ENCODE data around the gene EGLN1.

Gene EGLN1

DNA sequence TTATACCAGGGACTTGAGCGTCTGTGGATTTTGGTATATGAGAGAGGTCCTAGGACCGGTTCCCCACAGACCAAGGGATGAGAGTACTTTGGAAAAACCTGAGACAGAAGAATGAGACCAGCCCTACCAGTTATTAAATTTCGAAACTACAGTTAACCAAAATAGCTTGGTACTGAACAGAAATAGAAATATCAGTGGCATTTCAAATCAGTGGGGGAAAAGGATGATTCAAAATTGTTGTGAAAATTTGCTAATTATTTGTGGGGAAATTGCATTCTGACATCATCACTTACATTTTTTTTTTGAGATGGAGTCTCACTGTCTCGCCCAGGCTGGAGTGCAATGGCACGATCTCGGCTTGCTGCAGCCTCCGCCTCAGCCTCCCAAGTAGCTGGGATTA is 92.6 kb downstream of the EGLN1 start:
- DNase-seq (ENCODE audit: low spot score): no peak

DNA sequence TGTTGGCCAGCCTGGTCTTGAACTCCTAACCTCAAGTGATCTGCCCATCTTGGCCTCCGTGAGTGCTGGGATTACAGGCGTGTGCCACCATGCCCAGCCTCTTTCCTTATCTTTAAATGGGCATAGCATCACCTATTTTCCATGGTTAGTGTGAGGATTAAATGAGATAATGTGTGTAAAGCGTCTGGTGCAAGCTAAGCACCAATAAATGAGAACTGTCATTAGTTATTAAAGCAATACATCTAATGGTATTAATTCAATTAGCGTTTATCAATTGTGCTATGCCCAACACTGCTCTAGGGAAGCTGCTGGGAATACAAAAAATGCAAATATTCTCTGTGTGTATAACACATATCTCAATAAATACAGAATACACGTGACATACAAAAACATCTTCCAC is 94.5 kb downstream of the EGLN1 start:
- DNase-seq (ENCODE audit: low spot score): no peak

DNA sequence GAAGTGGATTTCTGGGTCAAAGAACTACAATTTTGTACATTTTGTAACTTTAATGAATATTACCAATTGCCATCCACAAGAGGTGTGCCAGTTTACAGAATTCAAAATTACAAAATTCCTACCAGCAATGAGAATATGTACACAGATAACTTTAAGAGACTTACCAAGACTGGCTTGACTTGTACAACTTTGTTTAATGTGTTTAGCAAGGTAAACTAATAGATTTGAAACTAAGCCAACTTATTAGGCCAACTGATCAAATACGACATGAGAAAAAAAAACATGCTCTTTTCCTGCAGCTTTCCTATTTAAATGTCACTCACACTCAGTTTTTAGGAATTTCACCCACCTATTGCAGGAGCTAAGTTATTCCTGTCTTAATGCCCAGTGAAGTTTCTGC is 95.8 kb downstream of the EGLN1 start:
- DNase-seq (ENCODE audit: low spot score): no peak

DNA sequence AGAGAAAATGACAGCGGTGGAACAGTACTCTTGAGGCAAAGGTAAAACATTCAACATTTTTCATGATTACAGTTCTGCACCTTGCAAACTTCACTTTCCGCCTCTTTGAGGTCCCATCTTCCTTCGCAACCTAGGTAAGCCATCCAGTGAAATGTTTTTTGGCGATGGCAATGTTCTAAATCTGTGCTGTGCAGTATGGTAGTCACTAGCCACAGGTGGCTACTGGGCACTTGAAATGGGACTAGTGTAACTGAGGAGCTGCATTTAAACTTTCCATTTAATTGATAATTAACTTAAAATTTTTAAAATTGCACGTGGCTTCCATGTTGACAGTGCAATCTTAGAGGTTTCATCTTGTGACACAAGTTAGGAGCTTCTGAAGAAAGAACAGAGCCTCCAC is 97.4 kb downstream of the EGLN1 start:
- DNase-seq (ENCODE audit: low spot score): no peak

- no peak for DNase-seq (ENCODE audit: low spot score)
These were observed 99.1 kb downstream of the EGLN1 start for GRCh38 chr1:231322880-231323530.

DNA sequence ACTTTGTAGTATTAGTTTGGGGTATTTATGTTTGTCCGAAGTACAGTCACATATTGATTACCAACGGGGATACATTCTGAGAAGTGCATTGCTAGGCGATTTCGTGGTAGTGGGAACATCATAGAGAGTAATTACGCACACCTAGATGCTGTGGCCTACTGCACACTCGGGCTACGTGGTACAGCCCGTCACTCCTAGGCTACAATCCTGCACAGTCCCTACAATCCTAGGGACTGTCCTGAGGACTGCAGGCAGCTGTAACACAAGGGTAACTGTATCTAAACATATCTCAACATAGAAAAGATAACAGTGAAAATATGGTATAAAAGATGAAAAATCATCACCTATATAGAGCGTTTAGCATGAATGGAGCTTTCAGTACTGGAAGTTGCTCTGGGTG is 103.0 kb downstream of the EGLN1 start:
- no peak for DNase-seq (ENCODE audit: low spot score)

DNA sequence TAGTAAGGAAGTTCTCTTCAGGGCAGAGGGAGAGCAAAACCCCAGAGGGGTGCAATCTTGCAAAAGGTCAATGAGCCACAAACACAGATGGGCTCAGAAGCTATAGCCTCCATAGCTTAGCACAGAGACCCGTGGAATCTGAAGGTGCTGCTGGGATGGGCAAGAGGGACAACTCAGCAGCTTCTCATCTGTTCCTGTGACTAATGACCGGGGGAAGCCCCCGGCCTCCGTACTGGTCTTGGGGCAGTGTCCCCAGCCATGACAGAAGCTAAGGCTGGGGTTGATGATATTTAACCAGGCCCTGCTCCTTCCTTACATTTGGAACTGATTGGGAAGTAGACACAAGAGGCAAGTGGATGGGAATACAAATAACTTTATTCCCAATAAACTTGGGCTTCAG is 103.5 kb downstream of the EGLN1 start:
- no peak for DNase-seq (ENCODE audit: low spot score)

DNA sequence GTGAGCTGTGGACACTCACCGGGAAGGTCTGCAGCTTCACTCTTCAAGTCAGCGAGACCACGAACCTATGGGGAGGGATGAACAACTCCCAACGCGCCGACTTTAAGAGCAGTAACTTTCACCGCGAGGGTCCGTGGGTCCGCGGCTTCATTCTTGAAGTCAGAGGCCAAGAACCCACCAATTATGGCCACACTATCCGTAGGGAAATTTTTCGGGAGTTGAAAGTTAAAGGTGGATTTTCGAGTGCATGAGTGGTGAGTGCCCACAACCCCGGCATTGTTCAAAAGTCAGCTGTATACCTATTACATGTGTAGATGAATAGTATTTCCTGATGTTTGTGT is 104.1 kb downstream of the EGLN1 start:
- no peak for DNase-seq (ENCODE audit: low spot score)

DNA sequence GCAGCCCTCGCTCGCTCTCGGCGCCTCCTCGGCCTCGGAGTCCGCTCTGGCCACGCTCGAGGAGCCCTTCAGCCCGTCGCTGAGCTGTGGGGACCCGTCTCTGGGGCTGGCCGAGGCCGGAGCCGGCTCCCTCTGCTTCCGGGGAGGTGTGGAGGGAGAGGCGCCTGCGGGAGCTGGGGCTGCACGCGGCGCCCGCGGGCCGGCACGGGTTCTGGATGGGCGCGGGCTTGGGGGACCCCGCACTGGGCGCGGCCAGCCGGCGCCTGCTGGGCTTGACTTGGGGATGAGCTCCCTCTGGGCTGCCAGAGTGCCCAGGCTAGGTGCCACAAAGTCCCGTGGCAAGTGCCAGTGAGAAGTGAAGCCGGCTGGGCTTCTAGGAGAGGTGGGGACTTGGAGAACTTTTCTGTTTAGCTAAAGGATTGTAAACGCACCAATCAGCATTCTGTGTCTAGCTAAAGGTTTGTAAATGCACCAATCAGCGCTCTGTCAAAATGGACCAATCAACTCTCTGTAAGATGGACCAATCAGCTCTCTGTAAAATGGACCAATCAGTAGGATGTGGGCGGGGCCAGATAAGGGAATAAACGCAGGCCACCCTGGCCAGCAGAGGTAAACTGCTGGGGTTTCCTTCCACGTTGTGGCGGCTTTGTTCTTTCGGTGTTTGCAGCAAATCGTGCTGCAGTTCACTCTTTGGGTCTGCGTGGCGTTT is 104.6 kb downstream of the EGLN1 start:
- no peak for DNase-seq (ENCODE audit: low spot score)

GRCh38 chr1:231315887-231316286 is 106.2 kb downstream of the EGLN1 start:
- DNase-seq (ENCODE audit: low spot score): peak; percentile 27
